ENCODE data around the gene RNF19B. TPM values are rescaled to one million over a fixed set of nuclear protein-coding genes. Genes with fewer than 3 reads are reported as not detected.

The RNF19B gene
- total and polyA plus RNA-seq, 4 experiments from 2014 or later: 1.1 to 30.6 (median 16.6) TPM

DNA sequence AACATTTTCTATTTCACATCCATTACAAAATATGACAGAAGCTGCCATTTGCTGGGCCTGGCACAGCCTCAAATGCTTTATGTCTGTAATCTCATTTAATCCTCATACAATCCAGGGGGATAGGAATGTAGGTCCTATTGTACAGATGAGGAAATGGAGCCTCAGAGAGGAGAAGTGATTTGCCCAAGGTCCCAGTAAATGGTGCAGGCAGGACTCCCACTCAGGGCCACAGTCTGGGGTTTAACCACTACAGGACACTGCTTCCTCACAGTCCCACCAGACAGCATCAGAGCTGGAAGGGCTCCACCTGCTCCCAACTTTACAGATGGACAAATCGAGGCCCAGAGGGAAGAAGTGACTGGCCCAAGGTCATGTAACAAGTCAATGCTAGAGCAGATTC is 20.6 kb upstream of the RNF19B start:
- H3K36me3 ChIP-seq (ENCODE audit: insufficient read depth, low read length): no peaks in the 10 kb centered on the region
- H3K36me3 Mint-ChIP-seq: no peaks in the 10 kb centered on the region
- H3K27me3 Mint-ChIP-seq: no peaks in the 10 kb centered on the region
- no peaks in the 10 kb centered on the region for H3K9me3 Mint-ChIP-seq
- H3K27me3 ChIP-seq (ENCODE audit: insufficient read depth, low read length): no peaks in the 10 kb centered on the region
- H3K4me1 ChIP-seq (ENCODE audit: insufficient read depth, low read length): peaks cover 61% of the 10 kb centered on the region
- H3K27ac ChIP-seq (ENCODE audit: low read depth, low read length): peak overlapping the region; percentile 67
- intact Hi-C loops (cut with micrococcal nuclease): no loop called here
- peaks cover 36 to 67% (median 47%) of the 10 kb centered on the region in 4 donors for H3K4me1 Mint-ChIP-seq
- peak overlapping the region; percentile 87 to 98 (median 96) for H3K27ac Mint-ChIP-seq
- ChIA-PET POLR2A (ENCODE audit: partially characterized antibody) (interaction anchor here (1.0 to 6.6 kb wide), 4 partner anchors 8 to 20 kb away, joined by 4 to 60 read pairs (median 7); partner anchors contain the start of gene RNF19B), CTCF (ENCODE audit: partially characterized antibody) (interaction anchor here (1.2 to 1.4 kb wide), 4 partner anchors 20 to 52 kb away, joined by 3 to 5 read pairs (median 4); partner anchors contain the start of gene RNF19B)
- DNase-seq: no peak
- no peaks in the 10 kb centered on the region for H3K9me3 ChIP-seq (ENCODE audit: control insufficient read depth in 1 of 2, low read length in 2 of 2)
- no peak overlapping the region for H3K4me3 ChIP-seq (ENCODE audit: low read length in 2 of 2)
- no peak overlapping the region for H3K4me3 Mint-ChIP-seq

DNA sequence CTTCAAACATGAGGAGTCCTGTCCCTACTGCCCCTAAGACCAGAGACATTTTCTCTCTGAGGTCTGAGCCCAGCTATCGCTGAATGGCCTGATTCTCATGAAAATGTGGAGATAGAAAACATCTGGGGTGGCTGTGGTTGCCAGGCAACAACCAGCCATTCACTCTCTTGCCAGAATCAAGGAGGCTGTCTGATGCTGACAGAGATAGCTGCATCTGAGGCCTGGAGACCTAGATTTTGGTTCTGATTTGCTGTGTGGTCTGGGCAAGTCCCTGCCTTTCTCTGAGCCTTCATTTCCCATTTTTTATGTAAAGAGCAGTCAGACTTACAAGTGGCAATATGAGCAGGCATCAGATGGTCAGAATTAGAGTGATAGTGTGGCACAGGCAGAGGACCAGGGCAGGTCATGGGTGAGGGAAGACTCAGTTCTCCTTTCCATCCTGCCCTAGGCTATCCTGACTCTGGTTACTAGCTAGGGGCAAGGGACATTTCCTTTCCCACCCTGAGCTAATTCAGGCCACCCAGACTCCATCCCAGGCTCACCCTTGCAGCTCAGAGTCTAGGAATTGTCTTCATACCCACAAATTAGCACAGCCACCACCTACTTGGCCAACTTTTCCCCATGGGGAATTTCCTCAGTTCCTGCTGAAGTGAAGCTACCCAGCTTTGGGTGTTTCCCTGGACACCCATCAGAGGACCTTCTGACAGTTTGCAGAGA is 20.0 kb upstream of the RNF19B start:
- Mint-ChIP-seq H3K4me3 (peak overlapping the region in 6 of 8 donors; percentile 29 to 75 (median 62)), H3K9me3 (no peaks in the 10 kb centered on the region), H3K36me3 (no peaks in the 10 kb centered on the region), H3K4me1 (peaks cover 34 to 64% (median 48%) of the 10 kb centered on the region in 4 donors), H3K27me3 (no peaks in the 10 kb centered on the region), H3K27ac (peak overlapping the region; percentile 87 to 98 (median 96))
- Histone ChIP-seq H3K4me1 (ENCODE audit: insufficient read depth, low read length) (peaks cover 64% of the 10 kb centered on the region), H3K9me3 (ENCODE audit: control insufficient read depth in 1 of 2, low read length in 2 of 2) (no peaks in the 10 kb centered on the region), H3K36me3 (ENCODE audit: insufficient read depth, low read length) (no peaks in the 10 kb centered on the region), H3K27ac (ENCODE audit: low read depth, low read length) (peak overlapping the region; percentile 67), H3K4me3 (ENCODE audit: low read length in 2 of 2) (no peak overlapping the region), H3K27me3 (ENCODE audit: insufficient read depth, low read length) (no peaks in the 10 kb centered on the region)
- intact Hi-C loops (cut with micrococcal nuclease): loop anchor here (5.0 kb wide), 1 partner anchor 53 kb away; the partner anchor contains the start of gene AK2
- ChIA-PET CTCF (ENCODE audit: partially characterized antibody) (interaction anchor here (0.9 to 1.4 kb wide), 4 partner anchors 21 to 70 kb away, joined by 3 to 5 read pairs (median 4); no protein-coding TSS in a partner anchor), POLR2A (ENCODE audit: partially characterized antibody) (interaction anchor here (1.0 to 6.6 kb wide), 5 partner anchors 9 to 20 kb away, joined by 3 to 60 read pairs (median 6); partner anchors contain the start of gene RNF19B)
- DNase-seq: peak; percentile 67 to 89 (median 82)

DNA sequence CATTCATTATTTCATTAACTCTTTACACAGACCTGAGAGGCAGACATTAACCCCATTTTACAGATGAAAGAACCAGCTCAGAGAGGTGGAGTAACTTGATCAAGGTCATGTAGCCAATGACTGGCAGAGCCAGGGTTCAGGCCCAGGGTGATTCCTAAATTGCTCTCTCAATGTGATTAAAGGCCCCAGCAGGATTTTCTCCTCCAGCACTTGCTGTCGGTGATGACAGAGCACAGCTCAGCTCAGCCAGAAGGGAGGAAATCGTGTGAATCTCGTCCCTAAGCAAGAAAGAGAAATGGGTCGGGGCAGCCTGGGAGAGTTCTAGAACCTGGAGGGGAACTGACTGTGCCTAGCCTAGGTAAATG is 19.5 kb upstream of the RNF19B start:
- H3K27me3 Mint-ChIP-seq: no peaks in the 10 kb centered on the region
- Histone ChIP-seq H3K36me3 (ENCODE audit: insufficient read depth, low read length) (no peaks in the 10 kb centered on the region), H3K4me3 (ENCODE audit: low read length in 2 of 2) (no peak overlapping the region), H3K9me3 (ENCODE audit: control insufficient read depth in 1 of 2, low read length in 2 of 2) (no peaks in the 10 kb centered on the region), H3K4me1 (ENCODE audit: insufficient read depth, low read length) (peaks cover 59% of the 10 kb centered on the region), H3K27ac (ENCODE audit: low read depth, low read length) (peak overlapping the region; percentile 67), H3K27me3 (ENCODE audit: insufficient read depth, low read length) (no peaks in the 10 kb centered on the region)
- H3K4me1 Mint-ChIP-seq: peaks cover 31 to 58% (median 44%) of the 10 kb centered on the region in 4 donors
- peak overlapping the region; percentile 87 to 98 (median 96) for H3K27ac Mint-ChIP-seq
- DNase-seq: no peak
- CTCF ChIA-PET (ENCODE audit: partially characterized antibody): interaction anchor here (0.9 to 1.4 kb wide), 3 partner anchors 20 to 70 kb away, joined by 3 to 5 read pairs (median 4); no protein-coding TSS in a partner anchor
- no peaks in the 10 kb centered on the region for H3K36me3 Mint-ChIP-seq
- POLR2A ChIA-PET (ENCODE audit: partially characterized antibody): interaction anchor here (0.6 to 6.6 kb wide), 6 partner anchors 8 to 23 kb away, joined by 3 to 60 read pairs (median 4); partner anchors contain the start of gene RNF19B
- intact Hi-C loops (cut with micrococcal nuclease): loop anchor here (5.0 kb wide), 1 partner anchor 53 kb away; the partner anchor contains the start of gene AK2
- H3K9me3 Mint-ChIP-seq: no peaks in the 10 kb centered on the region
- H3K4me3 Mint-ChIP-seq: peak overlapping the region in 6 of 8 donors; percentile 29 to 75 (median 62)

DNA sequence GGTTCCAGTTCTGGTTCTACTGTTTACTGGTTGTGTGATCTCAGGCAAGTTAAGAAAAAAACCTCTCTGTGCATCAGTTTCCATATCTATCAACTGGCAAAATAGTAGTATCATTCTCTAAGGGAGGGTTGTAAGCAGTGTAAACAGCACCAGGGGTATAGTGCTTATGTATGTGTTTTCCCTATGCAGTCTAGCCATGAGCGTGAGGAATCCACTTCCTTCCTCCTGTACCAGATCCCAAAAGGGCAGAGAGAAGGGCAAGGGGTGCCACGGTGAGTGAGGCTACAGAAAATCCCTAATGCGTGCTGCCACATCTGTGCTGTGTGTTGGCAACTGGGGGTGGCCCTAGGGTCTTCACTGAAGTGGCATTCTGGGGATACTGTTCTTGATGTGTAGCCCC is 18.4 kb upstream of the RNF19B start:
- H3K4me3 ChIP-seq (ENCODE audit: low read length in 2 of 2): no peak overlapping the region
- peaks cover 51% of the 10 kb centered on the region for H3K4me1 ChIP-seq (ENCODE audit: insufficient read depth, low read length)
- H3K9me3 Mint-ChIP-seq: no peaks in the 10 kb centered on the region
- no peak for DNase-seq
- peak overlapping the region; percentile 88 to 98 (median 95) for H3K27ac Mint-ChIP-seq
- POLR2A ChIA-PET (ENCODE audit: partially characterized antibody): interaction anchor here (6.6 kb wide), 1 partner anchor 18 kb away, joined by 60 read pairs; the partner anchor contains the start of gene RNF19B
- H3K36me3 ChIP-seq (ENCODE audit: insufficient read depth, low read length): no peaks in the 10 kb centered on the region
- no peak overlapping the region for H3K4me3 Mint-ChIP-seq
- peak overlapping the region; percentile 67 for H3K27ac ChIP-seq (ENCODE audit: low read depth, low read length)
- CTCF ChIA-PET (ENCODE audit: partially characterized antibody): no interaction called here
- H3K27me3 Mint-ChIP-seq: no peaks in the 10 kb centered on the region
- H3K4me1 Mint-ChIP-seq: peaks cover 28 to 52% (median 41%) of the 10 kb centered on the region in 4 donors
- no peaks in the 10 kb centered on the region for H3K27me3 ChIP-seq (ENCODE audit: insufficient read depth, low read length)
- intact Hi-C loops (cut with micrococcal nuclease): loop anchor here (5.0 kb wide), 1 partner anchor 54 kb away; the partner anchor contains the start of gene AK2
- no peaks in the 10 kb centered on the region for H3K9me3 ChIP-seq (ENCODE audit: control insufficient read depth in 1 of 2, low read length in 2 of 2)
- H3K36me3 Mint-ChIP-seq: no peaks in the 10 kb centered on the region

DNA sequence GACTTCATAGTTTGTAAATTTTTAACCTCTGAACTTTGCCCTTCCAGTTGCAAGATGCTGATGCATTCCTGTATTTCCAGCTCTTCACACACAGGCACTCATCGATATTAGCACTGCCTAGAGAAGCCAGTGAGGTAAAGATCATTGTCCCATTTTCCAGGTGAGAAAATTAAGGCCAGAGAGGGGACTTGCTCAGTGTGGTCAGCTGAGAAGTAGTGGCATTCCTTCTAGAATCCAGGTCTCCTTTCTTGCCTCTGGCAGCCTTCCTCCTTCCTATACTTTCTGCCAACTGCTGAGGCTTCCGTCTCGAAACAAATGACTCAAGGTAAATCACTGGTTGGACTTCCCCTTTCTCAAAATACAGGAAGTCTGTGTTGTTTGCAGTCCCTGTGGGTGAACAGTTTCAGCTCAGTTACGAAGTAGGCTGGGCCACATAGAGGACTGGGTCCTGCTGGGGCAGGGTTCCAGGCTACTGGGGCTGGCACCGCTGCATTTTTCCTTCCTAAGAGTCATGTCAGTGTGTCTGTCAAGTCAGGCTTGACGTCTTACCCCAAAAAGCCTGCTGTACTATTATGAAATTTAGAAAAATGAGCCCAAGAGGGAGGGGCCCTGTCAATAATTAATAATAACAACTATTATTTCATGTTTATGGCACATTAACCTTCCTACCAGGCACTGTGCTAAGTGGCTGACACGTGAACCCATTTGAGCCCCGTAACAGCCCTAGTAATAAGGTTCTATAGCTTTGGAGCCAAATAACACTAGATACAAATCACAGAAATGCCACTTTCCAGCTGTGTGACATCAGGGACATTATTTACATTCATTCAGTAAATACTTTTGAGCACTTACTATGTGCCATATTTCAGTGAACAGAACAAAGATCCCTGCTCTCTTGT is 16.6 kb upstream of the RNF19B start:
- Histone ChIP-seq H3K27ac (ENCODE audit: low read depth, low read length) (peak overlapping the region; percentile 93), H3K9me3 (ENCODE audit: control insufficient read depth in 1 of 2, low read length in 2 of 2) (no peaks in the 10 kb centered on the region), H3K27me3 (ENCODE audit: insufficient read depth, low read length) (no peaks in the 10 kb centered on the region), H3K4me3 (ENCODE audit: low read length in 2 of 2) (peak overlapping the region; percentile 12 to 46), H3K36me3 (ENCODE audit: insufficient read depth, low read length) (no peaks in the 10 kb centered on the region), H3K4me1 (ENCODE audit: insufficient read depth, low read length) (peaks cover 51% of the 10 kb centered on the region)
- Mint-ChIP-seq H3K36me3 (no peaks in the 10 kb centered on the region), H3K27ac (peak overlapping the region; percentile 88 to 98 (median 96)), H3K27me3 (no peaks in the 10 kb centered on the region), H3K4me1 (peaks cover 26 to 52% (median 41%) of the 10 kb centered on the region in 4 donors), H3K4me3 (peak overlapping the region; percentile 68 to 86 (median 83)), H3K9me3 (no peaks in the 10 kb centered on the region)
- CTCF ChIA-PET (ENCODE audit: partially characterized antibody): interaction anchor here (0.7 to 1.7 kb wide), 13 partner anchors 15 to 269 kb away, joined by 3 to 6 read pairs (median 3); partner anchors contain the start of gene RNF19B
- POLR2A ChIA-PET (ENCODE audit: partially characterized antibody): interaction anchor here (0.6 to 3.1 kb wide), 17 partner anchors 10 to 200 kb away, joined by 3 to 205 read pairs (median 5); partner anchors contain the start of genes AZIN2, RNF19B and TRIM62
- intact Hi-C loops (cut with micrococcal nuclease): loop anchor here (1.0 to 5.0 kb wide), 2 partner anchors 17 to 56 kb away; partner anchors contain the start of genes AK2 and RNF19B
- DNase-seq: peak; percentile 69 to 82 (median 73)

DNA sequence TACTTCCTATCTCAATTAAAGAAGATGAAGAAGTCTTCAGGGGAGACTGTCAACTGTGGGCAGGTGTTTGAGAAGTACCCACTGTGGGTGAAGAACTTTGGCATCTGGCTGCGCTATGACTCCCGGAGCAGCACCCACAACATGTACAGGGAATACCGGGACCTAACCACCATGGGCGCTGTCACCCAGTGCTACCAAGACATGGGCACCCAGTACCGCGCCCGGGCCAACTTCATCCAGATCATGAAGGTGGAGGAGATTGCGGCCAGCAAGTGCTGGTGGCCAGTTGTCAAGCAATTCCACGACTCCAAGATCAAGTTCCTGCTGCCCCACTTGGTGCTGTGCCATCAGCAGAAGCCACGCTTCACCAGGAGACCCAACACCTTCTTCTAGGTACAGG is 15.5 kb upstream of the RNF19B start:
- DNase-seq: no peak
- intact Hi-C loops (cut with micrococcal nuclease): loop anchor here (5.0 kb wide), 1 partner anchor 57 kb away; the partner anchor contains the start of gene AK2
- peaks cover 26 to 50% (median 35%) of the 10 kb centered on the region in 4 donors for H3K4me1 Mint-ChIP-seq
- Histone ChIP-seq H3K27ac (ENCODE audit: low read depth, low read length) (peak overlapping the region; percentile 93), H3K27me3 (ENCODE audit: insufficient read depth, low read length) (no peaks in the 10 kb centered on the region), H3K9me3 (ENCODE audit: control insufficient read depth in 1 of 2, low read length in 2 of 2) (no peaks in the 10 kb centered on the region), H3K36me3 (ENCODE audit: insufficient read depth, low read length) (no peaks in the 10 kb centered on the region), H3K4me1 (ENCODE audit: insufficient read depth, low read length) (peaks cover 48% of the 10 kb centered on the region), H3K4me3 (ENCODE audit: low read length in 2 of 2) (no peak overlapping the region)
- H3K9me3 Mint-ChIP-seq: no peaks in the 10 kb centered on the region
- POLR2A ChIA-PET (ENCODE audit: partially characterized antibody): interaction anchor here (0.8 to 3.1 kb wide), 8 partner anchors 12 to 202 kb away, joined by 3 to 205 read pairs (median 8); partner anchors contain the start of genes AZIN2, RNF19B and TRIM62
- H3K27me3 Mint-ChIP-seq: no peaks in the 10 kb centered on the region
- H3K4me3 Mint-ChIP-seq: peak overlapping the region in 4 of 8 donors; percentile 9 to 85 (median 60)
- no peaks in the 10 kb centered on the region for H3K36me3 Mint-ChIP-seq
- CTCF ChIA-PET (ENCODE audit: partially characterized antibody): interaction anchor here (0.8 to 1.7 kb wide), 7 partner anchors 13 to 147 kb away, joined by 3 to 6 read pairs (median 3); partner anchors contain the start of gene RNF19B
- peak overlapping the region; percentile 10 to 98 (median 96) for H3K27ac Mint-ChIP-seq
